SK-N-SH treated with all-trans-retinoic acid at 6 μM for 48 hours (cell line): Measurements from ENCODE around the gene DOHH.
A peak's percentile ranks its signal among the peaks of the same experiment; 100 is the strongest.

Experiments used
- ATAC-seq: fragments of 200-7000 bp; cut with Tn5 transposase; 3 replicates; pipeline ENCODE4 v1.9.1; 2020; ENCODE audit warnings: mild to moderate bottlenecking, moderate library complexity
- ARNTL ChIP-seq: fragments of 450-650 bp; formaldehyde crosslinking; IDR thresholded peaks from 2 replicates; pipeline ENCODE4 v1.5.0; 2020; ENCODE audit warnings: low read depth, mild to moderate bottlenecking, moderate library complexity, borderline replicate concordance
- BACH2 ChIP-seq: fragments of 250-450 bp; sonication (Bioruptor Pico); IDR thresholded peaks from 2 replicates; pipeline ENCODE4 v1.9.0; 2021; ENCODE audit warnings: mild to moderate bottlenecking, borderline replicate concordance
- CSDC2 ChIP-seq: fragments of 250-450 bp; sonication (Bioruptor Pico); IDR thresholded peaks from 2 replicates; pipeline ENCODE4 v1.5.0; 2020; ENCODE audit warnings: mild to moderate bottlenecking, moderate library complexity
- ESRRG ChIP-seq: fragments of 250-450 bp; sonication (Bioruptor Pico); IDR thresholded peaks from 2 replicates; pipeline ENCODE4 v1.6.1; 2021; ENCODE audit warnings: mild to moderate bottlenecking
- GLIS3 ChIP-seq: fragments of 250-450 bp; sonication (Bioruptor Pico); IDR thresholded peaks from 2 replicates; pipeline ENCODE4 v1.5.0; 2020; ENCODE audit warnings: mild to moderate bottlenecking, moderate library complexity
- ISL1 ChIP-seq: fragments of 250-450 bp; sonication (Bioruptor Pico); IDR thresholded peaks from 2 replicates; pipeline ENCODE4 v2.1.2; 2022; ENCODE audit warnings: mild to moderate bottlenecking, moderate library complexity
- OSR1 ChIP-seq: fragments of 250-450 bp; sonication (Bioruptor Pico); IDR thresholded peaks from 2 replicates; pipeline ENCODE4 v1.8.0; 2022; ENCODE audit warnings: moderate library complexity, mild to moderate bottlenecking, inconsistent platforms
- RARB ChIP-seq: fragments of 250-450 bp; sonication (Bioruptor Pico); IDR thresholded peaks from 2 replicates; pipeline ENCODE4 v1.8.0; 2021; ENCODE audit warnings: mild to moderate bottlenecking, moderate library complexity
- SNAI2 ChIP-seq: fragments of 250-450 bp; sonication (Bioruptor Pico); IDR thresholded peaks from 2 replicates; pipeline ENCODE4 v1.5.0; 2020; ENCODE audit warnings: mild to moderate bottlenecking, moderate library complexity
- TCF4 ChIP-seq: fragments of 250-450 bp; sonication (Bioruptor Pico); IDR thresholded peaks from 2 replicates; pipeline ENCODE4 v1.8.0; 2021; ENCODE audit warnings: mild to moderate bottlenecking, moderate library complexity, borderline replicate concordance
- TOX ChIP-seq: fragments of 250-450 bp; sonication (Bioruptor Pico); IDR thresholded peaks from 2 replicates; pipeline ENCODE4 v1.8.0; 2021; ENCODE audit warnings: mild to moderate bottlenecking, moderate library complexity, borderline replicate concordance
- ZC3H10 ChIP-seq: fragments of 250-450 bp; sonication (Bioruptor Pico); IDR thresholded peaks from 2 replicates; pipeline ENCODE4 v1.5.1; 2021; ENCODE audit warnings: mild to moderate bottlenecking, moderate library complexity
- ZFP3 ChIP-seq: fragments of 250-450 bp; sonication (Bioruptor Pico); IDR thresholded peaks from 2 replicates; pipeline ENCODE4 v1.5.0; 2020; ENCODE audit warnings: mild to moderate bottlenecking, moderate library complexity
- ZFP30 ChIP-seq: fragments of 450-650 bp; formaldehyde crosslinking; IDR thresholded peaks from 2 replicates; pipeline ENCODE4 v1.5.0; 2022; ENCODE audit warnings: mild to moderate bottlenecking, moderate library complexity
- ZNF565 ChIP-seq: fragments of 450-650 bp; formaldehyde crosslinking; conservative IDR thresholded peaks from 2 replicates; pipeline ENCODE4 v1.5.0; 2020; ENCODE audit warnings: low read depth, mild to moderate bottlenecking, moderate library complexity
- ZNF70 ChIP-seq: fragments of 450-650 bp; formaldehyde crosslinking; IDR thresholded peaks from 2 replicates; pipeline ENCODE4 v1.5.0; 2020; ENCODE audit warnings: mild to moderate bottlenecking, moderate library complexity
- ZNF8 ChIP-seq: fragments of 450-650 bp; formaldehyde crosslinking; IDR thresholded peaks from 2 replicates; pipeline ENCODE4 v1.5.0; 2020; ENCODE audit warnings: mild to moderate bottlenecking, moderate library complexity
- TF ChIP-seq, protein P1 (sequence below): fragments of 250-450 bp; sonication (Bioruptor Pico); IDR thresholded peaks from 2 replicates; pipeline ENCODE4 v1.5.0; 2020; ENCODE audit warnings: mild to moderate bottlenecking, moderate library complexity
- TF ChIP-seq, protein P2 (sequence below): fragments of 250-450 bp; sonication (Bioruptor Pico); IDR thresholded peaks from 2 replicates; pipeline ENCODE4 v1.8.0; 2021; ENCODE audit warnings: low read depth, mild to moderate bottlenecking, moderate library complexity, borderline replicate concordance
- TF ChIP-seq, protein P3 (sequence below): fragments of 250-450 bp; sonication (Bioruptor Pico); IDR thresholded peaks from 2 replicates; pipeline ENCODE4 v1.8.0; 2020; ENCODE audit warnings: mild to moderate bottlenecking, moderate library complexity, borderline replicate concordance
- TF ChIP-seq, protein P4 (sequence below): fragments of 250-450 bp; sonication (Bioruptor Pico); IDR thresholded peaks from 2 replicates; pipeline ENCODE4 v1.5.1; 2020; ENCODE audit warnings: low read depth, mild to moderate bottlenecking, moderate library complexity

DOHH gene

DNA sequence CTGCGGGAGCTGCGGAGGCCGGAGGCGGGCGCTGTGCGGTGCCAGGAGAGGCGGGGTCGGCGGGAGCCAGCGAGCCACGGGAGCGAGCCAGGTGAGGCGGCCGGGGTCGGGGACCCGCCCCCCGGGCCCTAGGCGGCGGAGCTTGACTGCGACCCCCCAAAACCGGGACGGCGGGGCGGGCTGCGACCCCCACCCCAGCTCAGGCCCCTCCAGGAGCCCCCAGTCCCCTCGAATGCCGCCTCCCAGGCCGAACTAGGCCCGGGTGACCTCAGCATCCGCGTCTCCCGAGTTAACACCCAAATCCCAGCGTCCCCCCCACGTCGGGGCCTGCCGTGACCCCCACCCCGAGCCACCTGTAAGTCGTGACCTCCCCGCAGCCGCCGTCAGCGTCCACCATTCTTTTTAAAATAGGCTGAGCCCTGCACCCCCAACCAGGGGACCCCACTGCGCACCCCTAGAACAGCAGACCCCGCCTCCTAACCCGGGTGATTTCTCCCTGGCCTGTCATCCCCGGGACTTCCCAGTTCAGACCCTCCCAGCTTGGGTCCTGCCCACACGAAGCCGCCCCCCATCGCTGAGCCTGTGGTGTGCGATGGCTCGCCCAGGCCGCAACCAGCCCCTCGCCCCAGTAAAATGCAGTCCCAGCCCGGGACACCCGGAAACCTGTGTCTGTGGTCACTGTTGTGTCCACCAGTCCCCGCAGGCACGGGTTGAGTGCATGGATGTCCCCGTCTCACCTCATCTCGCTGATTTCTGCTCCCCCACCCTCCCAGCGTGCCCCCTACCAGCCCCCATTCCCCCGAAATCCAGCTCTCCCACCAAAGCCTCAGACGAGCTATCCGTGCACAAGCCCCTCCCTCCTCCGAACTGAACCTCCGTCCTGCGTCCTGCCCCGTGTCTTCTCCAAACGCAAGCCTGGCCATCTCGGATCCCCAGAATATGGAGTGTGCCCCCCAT lies 6.2 kb upstream of the DOHH start:
- peak; percentile 38 for ATAC-seq

DNA sequence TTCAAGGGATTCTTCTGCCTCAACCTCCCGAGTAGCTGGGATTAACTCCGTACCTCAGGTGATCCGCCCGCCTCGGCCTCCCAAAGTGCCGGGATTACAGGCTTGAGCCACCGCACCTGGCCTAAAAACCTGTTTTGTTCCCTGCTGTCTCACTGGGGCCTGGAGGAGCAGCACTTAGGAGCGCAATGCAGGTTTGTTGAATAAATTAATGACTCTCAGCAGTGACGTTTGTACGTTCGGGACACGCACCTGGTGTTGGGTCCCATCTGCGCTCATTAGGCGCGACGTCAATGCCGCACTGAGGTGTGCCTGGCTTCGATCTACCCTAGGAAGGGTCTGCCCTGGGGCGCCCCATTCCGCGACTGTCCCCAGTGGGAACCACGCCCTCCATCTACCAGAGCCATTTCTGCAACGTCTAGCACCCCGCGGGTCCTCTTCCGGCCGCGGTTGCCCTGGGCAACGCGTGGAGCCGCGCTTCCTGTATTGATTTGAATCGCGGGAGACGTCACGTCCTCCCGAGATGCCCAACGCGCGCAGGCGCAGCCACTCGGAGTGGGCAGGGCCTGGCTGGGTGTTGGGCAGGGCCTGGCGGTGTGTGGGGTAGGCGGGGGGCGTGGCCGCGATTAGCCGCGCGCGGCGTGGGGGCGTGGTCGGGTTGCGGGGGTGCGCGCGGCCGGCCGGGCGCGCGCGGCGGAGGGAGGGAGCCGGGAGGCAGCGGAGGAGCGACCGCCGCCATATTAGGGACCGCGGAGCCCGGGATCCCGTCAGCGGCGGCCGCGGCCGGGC lies 5.3 kb upstream of the DOHH start, which contains the start of gene FZR1:
FZR1 (plus strand) TSS at position 714 of the 786 bp plus-strand sequence. CDS start 16,679 bp downstream, outside the sequence.
- TF ChIP-seq ZFP30, result no peak
- no peak for TF ChIP-seq ISL1 (CRISPR knock-in tag)
- no peak for TF ChIP-seq ZNF70 (CRISPR knock-in tag)
- no peak for TF ChIP-seq BACH2 (CRISPR knock-in tag)
- no peak for TF ChIP-seq TOX (CRISPR knock-in tag)
- TF ChIP-seq ZNF8, result no peak
- peak; percentile 90 for ATAC-seq

More for the DNA sequence above, 6.2 kb upstream of the DOHH start:
- TF ChIP-seq ZFP30, result no peak
- TF ChIP-seq, protein P1, sequence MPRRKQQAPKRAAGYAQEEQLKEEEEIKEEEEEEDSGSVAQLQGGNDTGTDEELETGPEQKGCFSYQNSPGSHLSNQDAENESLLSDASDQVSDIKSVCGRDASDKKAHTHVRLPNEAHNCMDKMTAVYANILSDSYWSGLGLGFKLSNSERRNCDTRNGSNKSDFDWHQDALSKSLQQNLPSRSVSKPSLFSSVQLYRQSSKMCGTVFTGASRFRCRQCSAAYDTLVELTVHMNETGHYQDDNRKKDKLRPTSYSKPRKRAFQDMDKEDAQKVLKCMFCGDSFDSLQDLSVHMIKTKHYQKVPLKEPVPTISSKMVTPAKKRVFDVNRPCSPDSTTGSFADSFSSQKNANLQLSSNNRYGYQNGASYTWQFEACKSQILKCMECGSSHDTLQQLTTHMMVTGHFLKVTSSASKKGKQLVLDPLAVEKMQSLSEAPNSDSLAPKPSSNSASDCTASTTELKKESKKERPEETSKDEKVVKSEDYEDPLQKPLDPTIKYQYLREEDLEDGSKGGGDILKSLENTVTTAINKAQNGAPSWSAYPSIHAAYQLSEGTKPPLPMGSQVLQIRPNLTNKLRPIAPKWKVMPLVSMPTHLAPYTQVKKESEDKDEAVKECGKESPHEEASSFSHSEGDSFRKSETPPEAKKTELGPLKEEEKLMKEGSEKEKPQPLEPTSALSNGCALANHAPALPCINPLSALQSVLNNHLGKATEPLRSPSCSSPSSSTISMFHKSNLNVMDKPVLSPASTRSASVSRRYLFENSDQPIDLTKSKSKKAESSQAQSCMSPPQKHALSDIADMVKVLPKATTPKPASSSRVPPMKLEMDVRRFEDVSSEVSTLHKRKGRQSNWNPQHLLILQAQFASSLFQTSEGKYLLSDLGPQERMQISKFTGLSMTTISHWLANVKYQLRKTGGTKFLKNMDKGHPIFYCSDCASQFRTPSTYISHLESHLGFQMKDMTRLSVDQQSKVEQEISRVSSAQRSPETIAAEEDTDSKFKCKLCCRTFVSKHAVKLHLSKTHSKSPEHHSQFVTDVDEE (CRISPR knock-in tag), result no peak
- TF ChIP-seq ZC3H10, result no peak
- TF ChIP-seq, protein P2, sequence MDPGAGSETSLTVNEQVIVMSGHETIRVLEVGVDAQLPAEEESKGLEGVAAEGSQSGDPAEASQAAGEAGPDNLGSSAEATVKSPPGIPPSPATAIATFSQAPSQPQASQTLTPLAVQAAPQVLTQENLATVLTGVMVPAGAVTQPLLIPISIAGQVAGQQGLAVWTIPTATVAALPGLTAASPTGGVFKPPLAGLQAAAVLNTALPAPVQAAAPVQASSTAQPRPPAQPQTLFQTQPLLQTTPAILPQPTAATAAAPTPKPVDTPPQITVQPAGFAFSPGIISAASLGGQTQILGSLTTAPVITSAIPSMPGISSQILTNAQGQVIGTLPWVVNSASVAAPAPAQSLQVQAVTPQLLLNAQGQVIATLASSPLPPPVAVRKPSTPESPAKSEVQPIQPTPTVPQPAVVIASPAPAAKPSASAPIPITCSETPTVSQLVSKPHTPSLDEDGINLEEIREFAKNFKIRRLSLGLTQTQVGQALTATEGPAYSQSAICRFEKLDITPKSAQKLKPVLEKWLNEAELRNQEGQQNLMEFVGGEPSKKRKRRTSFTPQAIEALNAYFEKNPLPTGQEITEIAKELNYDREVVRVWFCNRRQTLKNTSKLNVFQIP, result no peak
- no peak for TF ChIP-seq RARB (CRISPR knock-in tag)

DNA sequence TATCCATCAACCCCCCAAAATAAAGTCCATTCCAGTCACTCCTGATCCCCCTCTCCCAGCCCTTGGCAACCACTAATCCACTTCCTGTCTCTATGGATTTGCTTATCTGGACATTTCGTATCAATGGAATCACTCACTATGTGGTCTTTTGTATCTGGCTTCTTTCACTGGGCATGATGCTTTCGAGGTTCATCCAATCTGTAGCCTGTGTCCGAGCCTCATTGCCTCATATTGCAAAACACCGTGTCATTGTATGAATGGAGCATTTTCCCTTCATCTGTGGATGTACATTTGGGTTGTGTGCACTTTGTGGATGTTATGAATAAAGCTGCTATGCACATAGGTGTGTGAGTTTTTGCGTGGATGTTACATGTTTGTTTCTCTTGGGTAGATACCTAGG lies 4.3 kb upstream of the DOHH start:
- TF ChIP-seq, protein P1 (CRISPR knock-in tag), result no peak
- TF ChIP-seq ESRRG (CRISPR knock-in tag) (no peak), SNAI2 (CRISPR knock-in tag) (no peak), ZFP30 (no peak)
- ATAC-seq, result no peak

DNA sequence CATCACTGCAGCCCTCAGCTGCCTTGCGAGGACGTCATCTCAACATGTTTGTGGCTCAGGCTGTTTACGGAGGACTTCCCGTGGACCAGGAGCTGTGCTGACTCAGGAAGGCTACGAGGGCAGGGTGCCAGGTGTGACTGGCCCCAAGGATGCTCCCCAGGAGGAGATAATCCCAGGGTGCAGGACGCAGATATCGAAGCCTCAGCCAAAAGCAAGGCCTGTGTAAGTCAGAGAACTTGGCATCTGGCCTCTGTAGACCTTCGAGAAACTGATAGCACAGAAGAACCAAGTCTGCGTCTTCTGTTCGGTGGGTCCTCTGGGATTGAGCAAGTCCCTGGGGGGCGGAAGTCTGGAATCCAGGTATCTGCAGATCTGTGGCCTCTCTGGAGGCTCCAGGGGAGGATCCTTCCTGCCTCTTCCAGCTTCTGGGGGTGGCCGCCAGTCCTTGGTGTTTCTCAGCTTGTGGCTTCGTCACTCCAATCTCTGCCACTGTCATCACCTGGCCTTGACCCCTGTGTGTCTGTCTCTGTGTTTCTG lies 2.6 kb upstream of the DOHH start:
- ATAC-seq, result no peak
- TF ChIP-seq ZNF8 (no peak), ARNTL (CRISPR knock-in tag) (no peak), ZC3H10 (no peak), GLIS3 (CRISPR knock-in tag) (no peak), OSR1 (CRISPR knock-in tag) (no peak), ZNF565 (CRISPR knock-in tag) (no peak), RARB (CRISPR knock-in tag) (no peak), ESRRG (CRISPR knock-in tag) (no peak), BACH2 (CRISPR knock-in tag) (no peak), ISL1 (CRISPR knock-in tag) (no peak), ZFP30 (no peak), SNAI2 (CRISPR knock-in tag) (no peak), ZFP3 (CRISPR knock-in tag) (no peak), CSDC2 (no peak), TCF4 (no peak)
- TF ChIP-seq, protein P2, result no peak
- TF ChIP-seq, protein P3, sequence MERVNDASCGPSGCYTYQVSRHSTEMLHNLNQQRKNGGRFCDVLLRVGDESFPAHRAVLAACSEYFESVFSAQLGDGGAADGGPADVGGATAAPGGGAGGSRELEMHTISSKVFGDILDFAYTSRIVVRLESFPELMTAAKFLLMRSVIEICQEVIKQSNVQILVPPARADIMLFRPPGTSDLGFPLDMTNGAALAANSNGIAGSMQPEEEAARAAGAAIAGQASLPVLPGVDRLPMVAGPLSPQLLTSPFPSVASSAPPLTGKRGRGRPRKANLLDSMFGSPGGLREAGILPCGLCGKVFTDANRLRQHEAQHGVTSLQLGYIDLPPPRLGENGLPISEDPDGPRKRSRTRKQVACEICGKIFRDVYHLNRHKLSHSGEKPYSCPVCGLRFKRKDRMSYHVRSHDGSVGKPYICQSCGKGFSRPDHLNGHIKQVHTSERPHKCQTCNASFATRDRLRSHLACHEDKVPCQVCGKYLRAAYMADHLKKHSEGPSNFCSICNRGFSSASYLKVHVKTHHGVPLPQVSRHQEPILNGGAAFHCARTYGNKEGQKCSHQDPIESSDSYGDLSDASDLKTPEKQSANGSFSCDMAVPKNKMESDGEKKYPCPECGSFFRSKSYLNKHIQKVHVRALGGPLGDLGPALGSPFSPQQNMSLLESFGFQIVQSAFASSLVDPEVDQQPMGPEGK, result no peak
- TF ChIP-seq, protein P4, sequence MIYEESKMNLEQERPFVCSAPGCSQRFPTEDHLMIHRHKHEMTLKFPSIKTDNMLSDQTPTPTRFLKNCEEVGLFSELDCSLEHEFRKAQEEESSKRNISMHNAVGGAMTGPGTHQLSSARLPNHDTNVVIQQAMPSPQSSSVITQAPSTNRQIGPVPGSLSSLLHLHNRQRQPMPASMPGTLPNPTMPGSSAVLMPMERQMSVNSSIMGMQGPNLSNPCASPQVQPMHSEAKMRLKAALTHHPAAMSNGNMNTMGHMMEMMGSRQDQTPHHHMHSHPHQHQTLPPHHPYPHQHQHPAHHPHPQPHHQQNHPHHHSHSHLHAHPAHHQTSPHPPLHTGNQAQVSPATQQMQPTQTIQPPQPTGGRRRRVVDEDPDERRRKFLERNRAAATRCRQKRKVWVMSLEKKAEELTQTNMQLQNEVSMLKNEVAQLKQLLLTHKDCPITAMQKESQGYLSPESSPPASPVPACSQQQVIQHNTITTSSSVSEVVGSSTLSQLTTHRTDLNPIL (CRISPR knock-in tag), result no peak
